Measurements from ENCODE around the gene HHAT. TPM values are rescaled to one million over a fixed set of nuclear protein-coding genes. Genes with fewer than 3 reads are reported as not detected.

The HHAT gene
- total and polyA plus RNA-seq, 9 of the 15 experiments (the other 6 are each of a cell fraction or from before 2014, with no cell fraction given) = 0.07 to 0.16 (median 0.13) TPM; not detected in 1

DNA sequence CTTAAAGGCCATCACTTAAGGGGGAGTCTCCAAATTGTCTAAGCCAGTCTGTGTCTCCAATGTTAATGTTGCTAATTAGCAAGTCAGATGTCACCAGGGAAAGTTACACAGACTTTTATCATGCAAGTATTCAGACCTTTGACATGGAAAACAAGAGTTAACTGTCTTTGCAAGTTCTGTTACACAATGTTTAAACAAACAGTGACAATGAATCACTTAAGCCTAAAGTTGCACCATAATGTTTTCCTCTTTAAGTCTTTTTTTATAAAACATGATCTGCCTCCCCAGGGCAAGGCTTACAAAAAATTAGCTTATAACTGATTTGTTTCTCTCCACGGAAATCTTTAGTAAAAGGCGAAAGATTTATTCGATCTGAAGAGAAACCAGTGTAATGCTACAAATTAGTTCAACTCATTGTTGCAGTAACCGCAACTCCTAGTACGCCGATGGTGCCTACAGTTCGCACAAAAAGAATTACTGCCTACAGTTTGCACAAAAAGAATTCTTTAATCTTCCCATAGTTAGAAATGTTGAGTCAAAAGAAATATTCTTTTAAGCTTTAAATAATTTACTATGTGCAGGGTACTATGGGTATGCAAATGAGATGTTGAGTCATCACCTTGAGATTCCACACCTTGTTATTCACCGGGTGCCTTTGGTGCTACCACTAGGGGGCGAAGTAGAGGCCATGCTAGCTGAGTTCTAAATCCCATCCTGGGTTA is 45.3 kb downstream of the HHAT start:
- in situ Hi-C loops (cut with MboI) (no loop called here), intact Hi-C loops (cut with micrococcal nuclease) (no loop called here)
- Histone ChIP-seq H2AFZ (ENCODE audit: low read depth, low read length) (peak overlapping the region; percentile 37; the same call in 1 of the 2 replicates), H3K79me2 (ENCODE audit: control insufficient read depth, insufficient read depth, low read length) (no peaks in the 10 kb centered on the region), H3K27me3 (ENCODE audit: control insufficient read depth in 2 of 2, insufficient read depth in 2 of 2, low read length in 2 of 2) (0 out of 5 replicates have a peak, but pooled peaks cover 0 to 4% of the 10 kb centered on the region in 2 experiments), H3K4me1 (replicated peaks in 1 of 2; ENCODE audit: control insufficient read depth in 2 of 2, insufficient read depth in 2 of 2, low read length in 2 of 2) (no peaks in the 10 kb centered on the region; a peak in 1 of 5 replicates), H3K4me3 (no peak overlapping the region), H4K20me1 (replicated peaks; ENCODE audit: control insufficient read depth, insufficient read depth, low read length) (no peaks in the 10 kb centered on the region), H3K9me3 (replicated peaks; ENCODE audit: control insufficient read depth, insufficient read depth, low read depth, low read length) (no peaks in the 10 kb centered on the region), H3K9ac (ENCODE audit: insufficient read depth in 1 of 2, low read depth in 2 of 2, low read length in 2 of 2) (0 out of 4 replicates have a peak overlapping the region, but pooled peaks of 1 of the 2 experiments have one; percentile 14), H3K27ac (ENCODE audit: extremely low read depth, low read depth, low read length) (peak overlapping the region; percentile 68), H3K9me1 (ENCODE audit: control insufficient read depth, insufficient read depth, low read length) (no peaks in the 10 kb centered on the region), H3K36me3 (ENCODE audit: control insufficient read depth, insufficient read depth, low read length) (no peaks in the 10 kb centered on the region), H3K4me2 (ENCODE audit: insufficient read depth, low read length) (no peak overlapping the region)
- ATAC-seq = peak; percentile 92
- BruUV-seq (replicated peaks) = TSS peak; percentile 100
- ChIA-PET POLR2A (interaction anchor here (0.6 to 1.8 kb wide), 9 partner anchors 8 to 1460 kb away, joined by 3 to 13 read pairs (median 3); no protein-coding TSS in a partner anchor), CTCF (ENCODE audit: low intra/inter-chr PET ratio) (no interaction called here)
- WGBS (ENCODE audit: insufficient coverage, low coverage, missing lambda C conversion rate) = under 1% methylated on average over 9 of the region's 9 CpGs
- peak; percentile 96 for FAIRE-seq
- DNase-seq (ENCODE audit: extremely low read depth in 1 of 4, low spot score in 3 of 4) = peak; percentile 85 to 88 (median 87)
- TF ChIP-seq CREM (IDR thresholded peaks at IDR 0.05; ENCODE audit: low read depth) (peak; percentile 59), CBX2 (IDR thresholded peaks at IDR 0.05; ENCODE audit: insufficient read depth, low read length, poor library complexity, severe bottlenecking) (no peak), ZNF75A (CRISPR knock-in tag; IDR thresholded peaks at IDR 0.05) (no peak), ZBTB8A (IDR thresholded peaks at IDR 0.05; ENCODE audit: partially characterized antibody) (peak; percentile 59), ZBTB40 (IDR thresholded peaks at IDR 0.05) (no peak), ZBTB40 (CRISPR knock-in tag; IDR thresholded peaks at IDR 0.05) (no peak), ZNF699 (CRISPR knock-in tag; IDR thresholded peaks at IDR 0.05; ENCODE audit: insufficient replicate concordance) (no peak), CBX5 (IDR thresholded peaks at IDR 0.05; ENCODE audit: borderline replicate concordance, low read depth) (no peak)
- TF ChIP-seq, protein P1, sequence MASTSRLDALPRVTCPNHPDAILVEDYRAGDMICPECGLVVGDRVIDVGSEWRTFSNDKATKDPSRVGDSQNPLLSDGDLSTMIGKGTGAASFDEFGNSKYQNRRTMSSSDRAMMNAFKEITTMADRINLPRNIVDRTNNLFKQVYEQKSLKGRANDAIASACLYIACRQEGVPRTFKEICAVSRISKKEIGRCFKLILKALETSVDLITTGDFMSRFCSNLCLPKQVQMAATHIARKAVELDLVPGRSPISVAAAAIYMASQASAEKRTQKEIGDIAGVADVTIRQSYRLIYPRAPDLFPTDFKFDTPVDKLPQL (IDR thresholded peaks at IDR 0.05; ENCODE audit: extremely low read depth, insufficient read length) = peak; percentile 98
- TF ChIP-seq, protein P2, sequence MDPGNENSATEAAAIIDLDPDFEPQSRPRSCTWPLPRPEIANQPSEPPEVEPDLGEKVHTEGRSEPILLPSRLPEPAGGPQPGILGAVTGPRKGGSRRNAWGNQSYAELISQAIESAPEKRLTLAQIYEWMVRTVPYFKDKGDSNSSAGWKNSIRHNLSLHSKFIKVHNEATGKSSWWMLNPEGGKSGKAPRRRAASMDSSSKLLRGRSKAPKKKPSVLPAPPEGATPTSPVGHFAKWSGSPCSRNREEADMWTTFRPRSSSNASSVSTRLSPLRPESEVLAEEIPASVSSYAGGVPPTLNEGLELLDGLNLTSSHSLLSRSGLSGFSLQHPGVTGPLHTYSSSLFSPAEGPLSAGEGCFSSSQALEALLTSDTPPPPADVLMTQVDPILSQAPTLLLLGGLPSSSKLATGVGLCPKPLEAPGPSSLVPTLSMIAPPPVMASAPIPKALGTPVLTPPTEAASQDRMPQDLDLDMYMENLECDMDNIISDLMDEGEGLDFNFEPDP (CRISPR knock-in tag; IDR thresholded peaks at IDR 0.05) = no peak
